GM12878 (cell line): Measurements from ENCODE around the gene DLL1. TPM values are rescaled to one million over a fixed set of nuclear protein-coding genes. Genes with fewer than 3 reads are reported as not detected.

Source experiments
- CBX5 ChIP-seq: sonication (generic); IDR thresholded peaks from 2 replicates; pipeline ENCODE4 v1.6.1; 2016; ENCODE audit warnings: low read depth, moderate library complexity, mild to moderate bottlenecking, inconsistent platforms
- IRF4 ChIP-seq: IDR thresholded peaks from 2 replicates; pipeline ENCODE4 v1.6.1; 2011; ENCODE audit warnings: low read depth, low read length
- MEF2A ChIP-seq: IDR thresholded peaks from 2 replicates; pipeline ENCODE4 v1.6.1; 2011; ENCODE audit warnings: low read depth, mild to moderate bottlenecking, low read length, moderate library complexity; ENCODE audit not compliant: insufficient read depth
- NBN ChIP-seq: fragments of 450-650 bp; IDR thresholded peaks from 2 replicates; pipeline ENCODE4 v1.6.1; 2016
- SPI1 ChIP-seq: IDR thresholded peaks from 2 replicates; pipeline ENCODE4 v1.6.1; 2011; ENCODE audit warnings: low read depth, mild to moderate bottlenecking, low read length, moderate library complexity, borderline replicate concordance; ENCODE audit not compliant: insufficient read depth
- polyA plus RNA-seq, 11 experiments: library from polyadenylated mRNA; depleted of rRNA in 4 of 11; unstranded in 6 of 11; stranded (reverse) in 5 of 11; fragments of >200 nt; fragmentation: Nextera tagmentation in 4 of 11; fragmentation: Illumina TruSeq in 1 of 11; extraction: Ambion mirVana in 4 of 11; extraction: Trizol in 1 of 11; gene quantifications; 1 replicate in 1 of 11; 2 replicates in 10 of 11; pipeline versions ENCODE4 v1.2.1 to v1.2.3, GENCODE V29; 2011 to 2016; ENCODE audit warnings: inconsistent platforms in 2 of 11, missing spikeins in 2 of 11, low read depth in 1 of 11
- total RNA-seq, 4 experiments: library from RNA; depleted of rRNA in 3 of 4; stranded (reverse); fragments of >200 nt in 3 of 4; fragmentation: Illumina TruSeq in 1 of 4; extraction: Trizol in 1 of 4; gene quantifications; 2 replicates each; pipeline versions ENCODE4 v1.2.1 to v1.2.3, GENCODE V29; 2013 to 2021
- TF ChIP-seq, protein P1 (sequence below): IDR thresholded peaks from 2 replicates; pipeline ENCODE4 v1.6.1; 2011; ENCODE audit warnings: mild to moderate bottlenecking, low read depth, low read length, moderate library complexity; ENCODE audit not compliant: insufficient replicate concordance
- TF ChIP-seq, protein P2 (sequence below): IDR thresholded peaks from 2 replicates; pipeline ENCODE4 v1.6.1; 2012; ENCODE audit warnings: low read depth, low read length, improper control_type of control experiment
- TF ChIP-seq, protein P3 (sequence below): fragments of 450-650 bp; IDR thresholded peaks from 2 replicates; pipeline ENCODE4 v1.6.1; 2016; ENCODE audit warnings: mild to moderate bottlenecking

Gene DLL1
- total and polyA plus RNA-seq, 10 of the 15 experiments (the other 5 are each of a cell fraction or from before 2014, with no cell fraction given): 0.02 to 0.80 (median 0.19) TPM

GRCh38 chr6:170283212-170284081, 7.4 kb downstream of the DLL1 start (continued):
- TF ChIP-seq, protein P1, sequence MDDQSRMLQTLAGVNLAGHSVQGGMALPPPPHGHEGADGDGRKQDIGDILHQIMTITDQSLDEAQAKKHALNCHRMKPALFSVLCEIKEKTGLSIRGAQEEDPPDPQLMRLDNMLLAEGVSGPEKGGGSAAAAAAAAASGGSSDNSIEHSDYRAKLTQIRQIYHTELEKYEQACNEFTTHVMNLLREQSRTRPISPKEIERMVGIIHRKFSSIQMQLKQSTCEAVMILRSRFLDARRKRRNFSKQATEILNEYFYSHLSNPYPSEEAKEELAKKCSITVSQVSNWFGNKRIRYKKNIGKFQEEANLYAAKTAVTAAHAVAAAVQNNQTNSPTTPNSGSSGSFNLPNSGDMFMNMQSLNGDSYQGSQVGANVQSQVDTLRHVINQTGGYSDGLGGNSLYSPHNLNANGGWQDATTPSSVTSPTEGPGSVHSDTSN: no peak
- TF ChIP-seq SPI1: no peak
- TF ChIP-seq, protein P2, sequence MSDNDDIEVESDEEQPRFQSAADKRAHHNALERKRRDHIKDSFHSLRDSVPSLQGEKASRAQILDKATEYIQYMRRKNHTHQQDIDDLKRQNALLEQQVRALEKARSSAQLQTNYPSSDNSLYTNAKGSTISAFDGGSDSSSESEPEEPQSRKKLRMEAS: no peak
- no peak for TF ChIP-seq CBX5
- TF ChIP-seq, protein P3, sequence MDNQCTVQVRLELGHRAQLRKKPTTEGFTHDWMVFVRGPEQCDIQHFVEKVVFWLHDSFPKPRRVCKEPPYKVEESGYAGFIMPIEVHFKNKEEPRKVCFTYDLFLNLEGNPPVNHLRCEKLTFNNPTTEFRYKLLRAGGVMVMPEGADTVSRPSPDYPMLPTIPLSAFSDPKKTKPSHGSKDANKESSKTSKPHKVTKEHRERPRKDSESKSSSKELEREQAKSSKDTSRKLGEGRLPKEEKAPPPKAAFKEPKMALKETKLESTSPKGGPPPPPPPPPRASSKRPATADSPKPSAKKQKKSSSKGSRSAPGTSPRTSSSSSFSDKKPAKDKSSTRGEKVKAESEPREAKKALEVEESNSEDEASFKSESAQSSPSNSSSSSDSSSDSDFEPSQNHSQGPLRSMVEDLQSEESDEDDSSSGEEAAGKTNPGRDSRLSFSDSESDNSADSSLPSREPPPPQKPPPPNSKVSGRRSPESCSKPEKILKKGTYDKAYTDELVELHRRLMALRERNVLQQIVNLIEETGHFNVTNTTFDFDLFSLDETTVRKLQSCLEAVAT: no peak
- TF ChIP-seq NBN: no peak
- no peak for TF ChIP-seq MEF2A
- TF ChIP-seq IRF4: no peak
